Activated naive CD4-positive, alpha-beta T cell treated with anti-CD3 and anti-CD28 coated beads, Interleukin-2, amount 50 U/mL, for 16 hours (primary cell): Measurements from ENCODE around the gene SLFN11.
"Not testable (repeated sequence)": the region's sequence is repeated elsewhere in the genome, so short reads cannot be mapped to it uniquely, and the experiment has no call there.

Source experiments
- DNase-seq: peaks from one replicate; pipeline ENCODE4 v3.0.0-alpha.2; 2020

Gene SLFN11, protein sequence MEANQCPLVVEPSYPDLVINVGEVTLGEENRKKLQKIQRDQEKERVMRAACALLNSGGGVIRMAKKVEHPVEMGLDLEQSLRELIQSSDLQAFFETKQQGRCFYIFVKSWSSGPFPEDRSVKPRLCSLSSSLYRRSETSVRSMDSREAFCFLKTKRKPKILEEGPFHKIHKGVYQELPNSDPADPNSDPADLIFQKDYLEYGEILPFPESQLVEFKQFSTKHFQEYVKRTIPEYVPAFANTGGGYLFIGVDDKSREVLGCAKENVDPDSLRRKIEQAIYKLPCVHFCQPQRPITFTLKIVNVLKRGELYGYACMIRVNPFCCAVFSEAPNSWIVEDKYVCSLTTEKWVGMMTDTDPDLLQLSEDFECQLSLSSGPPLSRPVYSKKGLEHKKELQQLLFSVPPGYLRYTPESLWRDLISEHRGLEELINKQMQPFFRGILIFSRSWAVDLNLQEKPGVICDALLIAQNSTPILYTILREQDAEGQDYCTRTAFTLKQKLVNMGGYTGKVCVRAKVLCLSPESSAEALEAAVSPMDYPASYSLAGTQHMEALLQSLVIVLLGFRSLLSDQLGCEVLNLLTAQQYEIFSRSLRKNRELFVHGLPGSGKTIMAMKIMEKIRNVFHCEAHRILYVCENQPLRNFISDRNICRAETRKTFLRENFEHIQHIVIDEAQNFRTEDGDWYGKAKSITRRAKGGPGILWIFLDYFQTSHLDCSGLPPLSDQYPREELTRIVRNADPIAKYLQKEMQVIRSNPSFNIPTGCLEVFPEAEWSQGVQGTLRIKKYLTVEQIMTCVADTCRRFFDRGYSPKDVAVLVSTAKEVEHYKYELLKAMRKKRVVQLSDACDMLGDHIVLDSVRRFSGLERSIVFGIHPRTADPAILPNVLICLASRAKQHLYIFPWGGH

DNA sequence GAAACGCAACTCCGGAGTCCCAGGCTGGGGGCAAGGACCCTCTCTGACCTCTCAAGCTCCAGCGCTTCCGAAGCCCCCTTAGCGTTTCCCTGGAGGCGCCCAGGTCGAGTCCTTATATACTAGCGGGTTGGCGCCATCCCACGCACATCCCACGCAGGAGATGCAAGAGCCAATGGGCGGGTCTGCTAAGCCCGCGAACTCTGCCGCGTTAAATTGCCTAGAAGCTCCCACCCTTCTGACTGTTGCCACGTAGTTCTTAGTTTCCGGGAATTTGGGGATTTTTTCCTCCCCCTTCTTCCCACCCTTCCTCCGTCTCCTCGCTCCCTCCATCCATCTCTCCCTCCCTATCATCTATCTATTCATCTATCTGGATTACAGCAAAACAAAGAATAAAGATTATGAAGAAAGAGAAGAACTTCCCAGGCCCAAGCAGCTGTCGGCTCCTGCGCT lies at the start of gene SLFN11:
TSS of gene SLFN11 (minus strand) at position 88 of the 450 bp plus-strand sequence. CDS start 9,814 bp downstream, outside the sequence.
- DNase-seq, result peak; percentile 89

DNA sequence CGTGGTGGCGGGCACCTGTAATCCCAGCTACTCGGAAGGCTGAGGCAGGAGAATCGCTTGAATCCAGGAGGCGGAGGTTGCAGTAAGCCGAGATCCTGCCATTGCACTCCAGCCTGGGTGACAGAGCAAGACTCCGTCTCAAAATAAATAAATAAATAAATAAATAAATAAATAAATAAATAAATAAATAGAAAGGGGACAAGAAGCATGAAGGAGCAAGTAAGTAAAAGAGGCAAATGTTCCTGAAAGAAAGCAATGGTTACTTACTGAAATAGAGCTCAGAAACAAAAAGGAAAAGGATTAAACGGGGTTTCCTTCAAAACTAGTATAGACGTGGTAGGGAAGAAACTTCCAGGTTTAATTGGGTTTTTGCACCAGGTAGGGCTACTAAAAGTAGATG lies 47.6 kb upstream of the SLFN11 start:
- DNase-seq, result not testable (repeated sequence)

DNA sequence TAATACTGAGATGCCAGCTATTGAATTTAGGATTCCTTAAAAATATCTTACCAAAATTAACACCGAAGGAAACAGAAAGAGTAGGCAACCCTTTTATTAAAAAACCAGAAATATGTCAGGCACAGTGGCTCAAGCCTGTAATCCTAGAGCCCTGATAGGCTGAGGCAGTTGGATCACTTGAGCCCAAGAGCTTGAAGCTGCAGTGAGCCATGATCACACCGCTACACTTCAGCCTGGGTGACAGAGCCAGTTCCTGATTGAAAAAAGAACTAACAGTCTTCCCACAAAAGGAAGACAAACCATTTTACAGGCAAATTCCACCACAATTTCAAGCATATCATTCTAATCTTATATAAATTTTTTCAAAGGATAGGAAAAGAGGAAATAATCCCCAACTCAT lies 43.2 kb upstream of the SLFN11 start:
- no peak for DNase-seq

DNA sequence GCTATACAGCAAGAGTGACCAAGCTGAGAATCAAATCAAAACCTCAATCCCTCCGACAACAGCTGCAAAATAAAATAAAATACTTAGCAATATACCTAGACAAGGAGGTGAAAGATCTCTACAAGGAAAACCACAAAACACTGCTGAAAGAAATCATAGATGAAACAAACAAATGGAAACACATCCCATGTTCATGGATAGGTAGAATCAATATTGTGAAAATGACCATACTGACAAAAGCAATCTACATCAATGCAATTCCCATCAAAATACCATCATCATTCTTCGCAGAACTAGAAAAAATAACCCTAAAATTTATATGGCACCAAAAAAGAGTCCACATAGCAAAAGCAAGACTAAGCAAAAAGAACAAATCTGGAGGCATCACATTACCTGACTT lies 41.3 kb upstream of the SLFN11 start:
- not testable (repeated sequence) for DNase-seq

DNA sequence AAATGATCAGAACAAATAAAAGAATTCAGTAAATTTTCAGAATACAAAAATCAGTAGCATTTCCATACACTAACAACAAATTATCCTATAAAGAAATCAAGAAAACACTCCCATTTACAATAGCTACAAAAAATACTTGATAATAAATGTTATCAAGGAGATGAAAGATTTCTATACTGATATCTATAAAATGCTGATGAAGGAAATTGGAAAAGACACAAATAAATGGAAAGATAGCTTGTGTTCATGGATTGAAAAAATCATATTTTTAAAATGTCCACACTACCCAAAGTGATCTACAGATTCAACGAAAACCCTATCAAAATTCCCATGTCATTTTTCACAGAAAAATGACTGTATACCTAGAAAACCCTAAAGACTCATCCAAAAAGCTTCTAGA lies 40.8 kb upstream of the SLFN11 start:
- no peak for DNase-seq

DNA sequence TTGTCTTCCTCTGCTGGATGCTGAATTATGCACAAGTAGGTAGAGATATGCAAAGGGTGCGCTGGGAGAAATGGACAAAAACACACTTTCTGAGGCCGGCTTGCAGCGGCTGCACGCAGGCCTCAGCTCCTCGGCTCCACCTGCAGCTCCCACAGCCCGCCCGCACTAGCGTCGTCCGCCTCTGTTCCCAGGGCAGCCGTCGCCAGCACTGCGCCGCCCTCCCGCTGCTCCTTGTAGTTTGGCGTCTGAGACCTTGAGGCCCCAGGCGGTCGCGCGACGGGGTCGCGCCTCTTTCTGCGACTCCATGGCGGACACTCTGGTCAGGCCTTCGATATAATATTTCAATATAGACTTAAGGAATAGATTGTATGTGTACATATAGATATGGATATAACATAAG lies 34.1 kb upstream of the SLFN11 start:
- no peak for DNase-seq

DNA sequence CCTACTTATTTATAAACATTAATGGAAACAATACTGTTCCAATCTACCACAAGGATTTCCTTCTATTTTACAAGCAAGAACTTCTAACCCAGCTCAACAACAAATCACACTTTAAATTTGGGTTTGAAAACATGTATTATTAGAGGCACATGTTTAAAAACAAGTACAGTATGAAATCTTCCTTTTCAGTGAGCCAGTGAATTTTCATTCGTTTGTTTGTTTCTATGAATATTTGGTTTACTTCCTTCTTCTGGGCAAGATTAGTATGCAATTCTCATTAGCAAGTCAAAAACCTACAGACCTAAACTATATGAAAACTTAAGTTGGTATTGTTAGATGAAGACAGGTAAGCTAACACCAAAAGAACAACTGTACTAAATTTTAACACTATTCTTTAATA lies 33.1 kb upstream of the SLFN11 start:
- DNase-seq, result no peak

DNA sequence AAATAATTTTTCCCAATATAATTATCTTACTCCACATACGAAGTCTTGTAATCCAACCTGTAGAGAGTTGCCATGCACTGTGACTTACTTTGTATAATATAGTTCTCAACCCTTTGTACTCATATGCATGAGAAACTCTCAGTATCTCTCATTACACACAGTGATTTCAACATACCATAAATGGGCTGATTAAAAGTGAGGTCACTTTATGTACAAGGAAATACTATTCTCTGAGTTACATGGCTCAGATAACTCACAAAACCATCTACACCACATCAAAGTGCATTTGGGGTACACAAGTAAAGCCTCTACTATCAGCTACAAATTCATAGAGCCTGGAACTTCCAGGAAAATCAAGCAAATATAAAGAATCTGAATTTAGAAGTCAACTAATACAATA lies 30.9 kb upstream of the SLFN11 start:
- DNase-seq, result no peak

DNA sequence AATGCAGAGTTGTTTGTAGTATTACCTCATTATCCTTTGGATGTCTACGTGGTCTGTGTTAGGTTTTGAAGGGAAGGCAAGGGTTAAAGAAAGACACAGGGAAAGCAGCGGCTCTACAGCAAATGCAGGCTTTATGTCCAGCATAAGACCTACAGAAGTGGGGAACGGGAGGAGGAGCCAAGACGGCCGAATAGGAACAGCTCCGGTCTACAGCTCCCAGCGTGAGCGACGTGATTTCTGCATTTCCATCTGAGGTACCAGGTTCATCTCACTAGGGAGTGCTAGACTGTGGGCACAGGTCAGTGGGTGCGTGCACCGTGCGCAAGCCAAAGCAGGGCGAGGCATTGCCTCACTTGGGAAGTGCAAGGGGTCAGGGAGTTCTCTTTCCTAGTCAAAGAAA lies 20.4 kb upstream of the SLFN11 start:
- not testable (repeated sequence) for DNase-seq

DNA sequence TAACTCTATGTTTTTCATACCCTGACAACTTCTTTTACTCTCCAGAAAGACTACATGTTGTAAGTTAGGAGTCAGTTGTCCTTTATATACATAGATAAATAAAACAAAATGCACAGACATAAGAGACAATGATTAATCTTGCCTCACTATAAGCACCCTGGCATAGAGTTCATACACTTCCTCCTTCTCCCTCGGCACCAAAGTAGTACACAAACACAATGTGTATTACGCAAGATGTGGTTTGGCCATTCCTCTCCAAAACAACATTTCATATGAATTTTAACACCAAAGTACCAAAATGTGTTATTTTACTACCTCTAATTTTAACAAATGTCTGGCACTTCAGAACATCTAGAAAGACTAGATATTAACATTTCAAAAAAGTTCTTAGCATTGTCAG lies 17.2 kb upstream of the SLFN11 start:
- DNase-seq, result no peak

DNA sequence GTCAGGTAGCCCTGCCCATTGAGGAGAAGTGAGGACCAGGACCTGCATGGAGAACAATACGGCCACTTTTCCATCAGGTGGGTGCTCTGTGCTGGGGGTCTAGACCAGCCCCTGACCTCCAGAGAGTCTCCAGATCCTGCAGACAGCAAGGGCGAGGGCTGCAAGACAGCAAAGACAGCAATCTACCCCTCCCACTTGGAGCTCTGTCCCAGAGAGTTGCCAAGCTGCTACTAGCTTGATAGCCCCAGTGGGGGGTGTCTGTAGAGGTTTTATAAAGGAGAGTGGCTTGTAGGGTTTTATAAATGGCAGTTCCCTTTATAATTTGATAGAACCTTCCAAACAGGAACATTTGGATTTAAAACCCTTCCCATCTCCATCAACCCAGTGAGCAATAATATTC lies 16.7 kb upstream of the SLFN11 start:
- no peak for DNase-seq

DNA sequence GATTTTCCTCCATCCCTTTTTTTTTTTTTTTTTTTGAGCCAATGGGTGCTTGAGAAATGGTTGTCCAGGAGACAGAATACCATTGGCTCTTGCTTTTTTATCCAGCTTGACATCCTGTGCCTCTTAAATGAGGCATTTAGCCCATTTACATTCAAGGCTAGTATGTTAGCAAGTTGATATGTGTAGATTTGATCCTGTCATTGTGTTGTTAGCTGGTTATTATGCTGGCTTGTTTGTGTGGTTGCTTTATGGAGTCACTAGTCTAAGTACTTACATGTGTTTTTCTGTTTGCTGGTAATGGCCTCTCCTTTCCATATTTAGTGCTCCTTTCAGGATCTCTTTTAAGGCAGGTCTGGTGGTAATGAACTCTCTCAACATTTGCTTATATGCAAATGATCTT lies 14.1 kb upstream of the SLFN11 start:
- DNase-seq, result no peak

DNA sequence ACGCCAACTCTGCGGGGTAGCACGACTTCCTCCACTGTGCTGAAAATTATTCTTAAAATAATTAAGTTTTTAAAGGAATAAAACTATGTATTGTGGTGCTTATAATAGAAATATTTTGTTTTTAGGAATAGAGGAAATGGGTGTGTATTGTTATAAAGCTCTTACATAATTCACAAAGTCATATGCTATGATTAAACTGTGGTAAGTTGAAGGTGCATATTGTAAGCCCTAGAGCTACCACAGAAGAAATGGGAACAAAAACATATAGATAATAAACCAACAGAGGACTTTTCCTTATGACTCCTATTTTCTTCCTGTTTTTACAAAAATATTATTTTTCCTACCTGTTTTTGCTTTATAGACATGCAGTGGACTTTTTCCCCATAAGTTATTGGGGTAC lies 4.3 kb upstream of the SLFN11 start:
- no peak for DNase-seq

DNA sequence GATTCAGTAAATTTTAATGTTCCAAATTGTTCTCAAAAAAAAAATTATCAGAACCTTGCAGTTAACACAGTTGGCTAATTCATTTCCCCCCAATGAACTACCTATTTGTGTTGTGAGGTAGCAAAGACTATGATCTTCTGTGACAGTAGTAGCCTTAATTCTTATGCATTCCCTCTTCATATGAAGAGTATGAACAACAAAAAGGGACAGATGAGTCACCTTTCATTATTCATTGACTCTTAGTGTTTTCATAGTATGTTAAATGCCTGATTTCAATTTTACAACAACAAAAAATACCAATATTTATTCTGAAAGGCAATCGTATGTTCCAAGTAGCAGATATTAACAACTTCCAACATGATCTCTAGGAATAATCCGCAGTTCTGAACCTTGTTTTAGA lies 3.6 kb upstream of the SLFN11 start:
- no peak for DNase-seq

DNA sequence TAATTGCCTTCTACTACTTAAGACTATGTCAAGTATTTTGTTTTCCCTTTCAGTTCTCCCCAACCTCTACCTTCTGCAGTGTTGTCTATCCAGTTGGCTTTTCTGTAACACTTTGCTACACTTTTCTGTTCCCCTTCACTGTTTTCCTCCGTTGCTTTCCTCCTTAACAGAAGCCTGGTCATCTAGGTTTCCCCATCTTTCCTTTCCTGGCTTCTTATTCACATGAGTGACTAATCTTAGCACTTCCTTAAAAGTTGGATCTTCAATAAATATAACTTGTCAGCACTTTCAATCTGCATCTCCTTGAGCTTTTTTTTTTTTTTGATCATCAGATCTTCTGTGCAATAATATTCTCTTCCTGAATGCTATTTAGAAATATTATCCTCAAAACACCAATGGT lies 2.8 kb upstream of the SLFN11 start:
- no peak for DNase-seq

DNA sequence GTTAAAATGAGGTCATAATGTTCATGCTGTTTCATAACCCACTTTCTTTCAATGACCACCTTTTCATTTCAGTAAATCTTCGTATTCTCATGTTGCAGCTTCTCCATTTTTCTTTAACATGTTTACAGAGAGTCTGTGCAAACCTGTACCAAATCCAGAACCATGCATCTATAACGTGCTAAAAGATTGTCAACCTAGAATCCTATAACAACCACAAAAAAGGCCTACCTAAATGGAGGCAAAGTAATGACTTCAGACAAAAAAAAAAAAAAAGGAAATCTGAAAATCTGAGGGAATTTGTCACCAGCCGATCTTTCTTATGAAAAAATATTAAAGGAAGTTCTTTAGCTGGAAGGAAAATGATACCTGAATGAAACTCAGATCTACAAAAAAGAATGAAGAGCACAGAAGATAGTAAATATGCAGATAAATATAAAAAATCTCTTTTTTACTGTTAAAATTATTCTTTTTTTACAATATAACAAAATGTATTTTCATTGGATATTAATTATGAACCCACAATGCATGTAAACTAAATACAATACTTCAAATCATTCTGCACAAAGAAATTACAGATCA lies 1.4 kb upstream of the SLFN11 start:
- no peak for DNase-seq

DNA sequence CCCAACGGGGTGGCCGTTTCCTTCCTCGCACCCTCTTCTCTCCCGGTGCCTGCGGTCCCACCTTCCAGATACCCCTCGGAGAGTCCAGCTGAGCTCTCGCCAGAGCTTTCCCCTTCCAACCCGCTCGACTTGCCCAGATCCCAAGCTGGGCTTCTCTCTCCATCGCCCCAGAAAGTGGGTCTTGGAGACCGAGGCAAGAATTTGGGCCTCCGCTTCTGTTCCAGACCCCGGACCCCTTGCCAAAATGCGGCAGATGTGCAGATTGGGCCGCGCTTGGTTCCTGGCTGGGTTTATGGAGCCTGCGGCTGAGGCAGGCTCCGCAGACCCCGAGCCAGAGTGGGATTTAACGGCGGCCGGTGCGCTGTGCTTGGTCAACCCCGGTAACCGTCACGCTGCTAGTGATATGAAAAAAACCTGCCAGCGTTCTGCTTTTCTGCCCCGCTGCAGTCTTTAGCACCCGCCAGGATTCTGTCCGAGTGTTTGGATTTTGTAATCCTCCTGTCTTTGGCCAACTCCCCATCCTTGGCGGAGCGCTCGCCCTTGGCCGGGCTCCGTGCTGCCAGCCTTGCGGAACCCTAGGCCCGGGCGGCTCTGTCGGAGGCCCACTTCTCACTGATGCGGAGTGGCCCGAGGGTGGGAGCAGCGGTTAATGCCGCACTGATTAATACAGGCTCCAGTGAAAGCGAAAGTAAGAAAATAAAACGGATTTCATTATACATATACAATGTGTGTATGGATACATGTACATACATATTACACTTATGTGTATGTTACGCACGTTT lies 754 bp upstream of the SLFN11 start:
- DNase-seq, result peak; percentile 53

DNA sequence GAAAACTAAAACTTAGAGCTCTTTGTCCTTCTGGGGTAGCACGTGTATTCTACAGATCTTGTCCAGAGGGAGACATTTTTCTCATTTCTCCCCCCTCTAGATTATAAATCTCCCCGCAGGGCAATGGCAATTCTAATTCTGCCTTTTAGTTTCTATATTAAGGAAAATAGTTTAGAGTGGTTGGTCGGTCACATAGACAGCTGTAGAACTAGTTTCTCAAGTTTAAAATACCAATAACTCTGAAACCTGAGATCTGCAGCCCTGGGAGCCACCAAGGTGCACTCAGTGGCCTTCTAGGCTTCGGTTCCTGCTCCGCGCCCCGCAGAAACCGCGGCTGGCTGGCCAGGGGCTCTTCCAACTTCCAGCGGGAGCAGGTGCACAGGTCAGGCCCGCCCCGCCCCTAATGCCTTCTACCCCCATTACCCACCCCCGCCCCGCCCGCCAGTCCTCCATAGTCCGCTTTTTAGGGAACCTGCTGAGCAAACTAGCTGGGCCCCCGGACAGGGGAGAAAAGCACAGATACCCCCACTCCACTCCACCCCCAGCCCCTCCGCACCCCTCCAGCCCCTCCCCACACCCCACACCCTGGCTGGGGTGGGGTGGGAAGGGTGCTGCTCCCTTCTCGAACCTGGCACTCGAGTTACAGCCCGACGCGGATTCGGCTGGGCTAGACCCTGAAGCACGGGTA lies 431 bp downstream of the SLFN11 start:
- peak; percentile 24 for DNase-seq

DNA sequence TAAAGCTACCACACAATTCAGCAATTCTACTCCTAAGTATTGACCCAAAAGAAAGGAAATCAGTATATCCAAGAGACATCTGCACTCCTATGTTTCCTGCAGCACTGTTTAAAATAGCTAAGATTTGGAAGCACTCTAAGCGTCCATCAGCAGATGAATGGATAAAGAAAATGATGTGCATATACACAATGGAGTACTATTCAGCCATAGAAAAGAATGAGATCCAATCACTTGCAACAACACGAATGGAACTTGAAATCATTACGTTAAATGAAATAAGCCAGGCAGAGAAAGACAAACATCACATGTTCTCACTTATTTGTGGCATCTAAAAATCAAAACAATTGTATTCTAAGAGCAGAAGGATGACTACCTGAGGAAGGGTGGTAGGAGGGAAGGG lies 1.5 kb downstream of the SLFN11 start:
- DNase-seq, result no peak

DNA sequence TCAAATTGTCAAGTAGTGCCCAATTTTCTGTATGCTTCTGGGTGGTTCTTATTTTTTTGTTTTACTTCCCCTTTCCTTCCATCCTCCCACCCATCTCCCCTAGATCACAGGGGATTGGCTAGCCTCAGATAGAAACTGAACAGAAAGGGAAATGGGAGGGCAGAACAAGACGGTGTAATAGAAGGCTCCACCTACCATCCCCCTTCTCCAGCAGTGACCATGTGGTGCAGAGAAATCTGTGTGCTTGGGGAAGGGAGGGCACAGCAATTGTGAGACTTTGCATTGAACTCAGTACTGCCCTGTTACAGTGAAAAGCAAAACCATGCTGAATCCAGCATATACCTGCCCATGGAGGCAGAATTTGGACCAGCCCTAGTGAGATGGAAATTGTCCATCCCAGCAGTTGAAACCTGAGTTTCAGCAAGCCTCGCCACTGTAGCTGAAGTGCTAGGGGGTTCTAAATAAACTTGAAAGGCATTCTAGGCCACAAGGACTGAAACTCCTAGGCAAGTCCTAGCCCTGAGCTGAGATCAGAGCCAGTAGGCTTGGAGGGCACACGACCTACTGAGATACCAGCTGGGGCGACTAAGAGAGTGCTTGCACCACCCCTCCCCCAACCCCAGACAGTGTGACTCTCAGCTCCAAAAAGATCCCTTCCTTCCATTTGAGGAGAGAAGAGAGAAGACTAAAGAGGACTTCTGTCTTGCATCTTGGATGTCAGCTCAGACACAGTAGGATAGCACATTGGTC lies 5.2 kb downstream of the SLFN11 start:
- no peak for DNase-seq

DNA sequence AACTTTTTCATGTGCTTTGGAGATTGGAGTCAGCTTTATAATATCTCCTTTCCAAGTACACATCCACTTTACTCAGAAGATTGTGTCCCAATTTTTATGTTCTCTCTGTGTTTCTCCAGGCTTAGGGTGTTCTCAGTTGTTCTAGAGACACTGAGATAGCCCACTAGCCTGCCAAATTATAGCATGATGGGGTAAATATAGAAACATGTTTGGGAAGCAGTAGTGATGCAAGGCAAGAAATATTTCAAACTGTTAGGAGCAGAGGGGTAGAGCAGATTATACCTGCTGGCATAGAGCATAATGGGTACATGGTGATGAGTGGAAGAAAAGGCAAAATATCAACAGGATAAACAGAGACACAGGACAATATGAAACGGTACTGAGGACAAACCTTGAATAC lies 12.4 kb downstream of the SLFN11 start:
- DNase-seq, result no peak
